Effector CD8-positive, alpha-beta T cell (primary cell): ENCODE results near the gene SNX7.

Source experiments
- DNase-seq: peaks from one replicate; lab custom pipeline; 2025; lab: John Stamatoyannopoulos, UW

SNX7 gene

DNA sequence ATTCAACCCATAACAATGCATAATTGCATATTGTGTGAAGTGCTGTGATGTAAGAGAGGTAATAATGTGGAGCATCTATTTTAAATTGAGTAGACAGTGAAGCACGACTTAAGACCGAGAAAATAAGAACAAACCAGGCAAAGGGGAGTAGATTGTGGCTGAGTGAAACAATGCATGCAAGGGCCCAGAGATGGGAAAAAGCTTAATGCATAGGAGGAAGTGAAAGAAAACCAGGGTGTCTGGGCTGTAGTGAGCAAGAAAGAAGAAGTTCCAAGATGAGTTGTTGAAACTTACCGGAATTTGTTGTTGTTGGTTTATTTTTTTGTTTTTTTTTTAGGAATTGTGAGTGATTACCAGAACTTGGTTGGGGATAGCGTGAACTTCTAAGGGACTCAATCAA is 104.7 kb downstream of the SNX7 start:
- DNase-seq, result no peak

DNA sequence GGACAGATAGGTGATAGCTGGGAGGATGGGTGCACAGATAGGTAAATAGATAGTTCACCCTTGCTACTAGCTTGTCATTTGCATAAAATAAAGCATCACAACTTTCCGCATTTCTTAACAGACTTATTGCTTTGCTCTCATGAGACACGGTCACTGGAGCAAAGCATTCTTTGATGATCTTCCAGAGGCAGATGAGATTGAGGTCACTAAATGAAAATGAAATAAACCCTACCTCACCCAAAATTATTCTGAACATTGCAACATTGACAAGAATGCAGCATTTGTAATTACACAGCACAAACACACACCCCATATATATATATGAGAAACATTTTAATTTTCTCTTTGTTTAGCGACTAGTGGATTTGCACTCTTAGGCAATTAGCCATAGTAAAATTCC is 107.6 kb downstream of the SNX7 start:
- DNase-seq, result no peak

DNA sequence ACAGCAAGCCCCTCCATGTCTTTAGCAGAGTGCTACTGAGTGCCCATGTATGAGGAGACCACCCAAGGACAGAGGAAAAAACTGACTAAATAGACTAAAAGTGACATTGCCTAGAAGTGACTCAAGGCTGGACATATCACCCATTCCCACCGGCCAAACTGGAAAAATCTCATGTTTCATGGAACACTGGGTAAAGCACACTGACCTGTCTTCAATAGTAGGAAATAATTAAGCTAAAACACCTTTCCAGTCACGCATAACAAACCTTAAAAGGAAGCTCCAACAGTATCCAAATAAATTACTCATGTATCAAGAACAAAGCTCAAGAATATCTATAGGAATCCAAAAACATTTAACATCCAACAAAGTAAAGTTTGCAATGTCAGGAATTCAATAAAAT is 120.4 kb downstream of the SNX7 start:
- no peak for DNase-seq

DNA sequence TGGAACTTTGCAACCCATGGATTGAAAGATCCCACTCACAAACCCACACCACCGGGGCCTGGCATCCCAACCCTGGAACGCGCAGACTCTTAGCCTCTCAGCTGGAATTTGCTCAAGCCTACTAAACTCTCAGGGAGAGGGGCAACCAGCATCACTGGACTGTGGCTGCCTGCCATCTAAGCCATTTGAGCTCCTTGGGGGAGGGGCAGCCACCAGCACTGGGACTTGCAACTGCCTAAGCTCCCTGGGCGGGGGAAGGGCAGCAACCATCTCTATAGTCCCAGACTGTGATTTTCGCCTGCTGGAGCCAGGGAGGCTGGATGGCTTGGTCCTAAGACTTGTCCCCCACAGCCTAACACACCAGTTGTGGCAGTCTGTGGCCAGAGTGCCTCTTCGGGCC is 122.3 kb downstream of the SNX7 start:
- no peak for DNase-seq

DNA sequence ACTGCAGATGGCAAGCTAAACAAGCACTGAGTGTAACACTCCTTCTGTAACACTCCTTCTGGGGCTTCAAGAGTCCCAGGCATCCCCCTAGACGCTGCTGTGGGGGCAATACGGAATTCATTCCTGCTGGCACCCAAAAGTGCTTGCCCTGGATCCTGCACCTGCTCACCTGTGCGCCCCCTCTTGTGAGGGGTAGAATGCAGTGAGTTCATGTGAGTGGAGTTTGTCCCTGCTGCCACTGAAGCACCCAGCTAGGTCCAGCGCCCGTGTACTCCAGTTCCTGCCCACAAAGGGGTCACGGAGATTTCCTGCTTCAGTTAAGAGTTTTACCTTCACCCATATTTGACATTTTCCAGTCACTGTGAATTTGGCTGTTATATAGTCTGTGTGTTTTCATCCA is 130.0 kb downstream of the SNX7 start:
- DNase-seq, result no peak

DNA sequence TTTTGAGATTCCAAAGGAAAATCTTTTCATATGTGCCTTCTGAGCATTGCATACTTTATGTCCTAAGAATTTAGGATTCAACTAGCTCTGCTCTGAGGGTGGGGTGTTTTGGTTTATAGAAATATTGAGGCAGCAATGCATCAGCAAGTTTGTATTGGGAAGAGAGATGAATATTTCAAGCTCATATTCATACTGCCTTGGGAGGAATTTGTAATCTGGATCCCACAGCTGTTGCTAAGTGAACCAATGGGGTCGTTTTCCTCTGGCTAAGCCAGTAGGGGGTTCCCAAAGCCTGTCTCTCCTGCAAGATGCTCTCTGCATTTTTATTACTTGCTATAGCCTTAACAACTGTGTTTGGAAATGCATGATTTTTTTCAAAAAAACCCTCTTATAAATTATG is 130.6 kb downstream of the SNX7 start:
- no peak for DNase-seq

DNA sequence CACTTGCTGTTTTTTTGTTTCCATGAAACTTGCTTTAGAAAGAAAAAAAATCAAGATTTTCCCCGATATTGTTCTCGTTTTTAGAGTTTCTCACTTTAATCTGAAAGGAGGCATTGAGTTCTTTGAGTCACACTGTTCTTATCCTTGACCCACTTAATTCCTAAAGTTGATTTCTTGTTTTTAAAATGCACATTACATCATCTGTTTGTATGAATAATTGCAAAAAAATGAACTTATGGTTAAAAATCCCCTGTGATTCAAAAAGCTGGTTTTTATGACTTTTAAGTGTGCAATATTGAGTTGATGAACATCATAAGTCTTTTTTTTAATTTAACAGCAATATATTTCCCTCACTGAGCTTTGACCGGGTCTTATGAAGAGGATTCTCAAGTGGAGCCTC is 131.6 kb downstream of the SNX7 start:
- DNase-seq, result no peak

DNA sequence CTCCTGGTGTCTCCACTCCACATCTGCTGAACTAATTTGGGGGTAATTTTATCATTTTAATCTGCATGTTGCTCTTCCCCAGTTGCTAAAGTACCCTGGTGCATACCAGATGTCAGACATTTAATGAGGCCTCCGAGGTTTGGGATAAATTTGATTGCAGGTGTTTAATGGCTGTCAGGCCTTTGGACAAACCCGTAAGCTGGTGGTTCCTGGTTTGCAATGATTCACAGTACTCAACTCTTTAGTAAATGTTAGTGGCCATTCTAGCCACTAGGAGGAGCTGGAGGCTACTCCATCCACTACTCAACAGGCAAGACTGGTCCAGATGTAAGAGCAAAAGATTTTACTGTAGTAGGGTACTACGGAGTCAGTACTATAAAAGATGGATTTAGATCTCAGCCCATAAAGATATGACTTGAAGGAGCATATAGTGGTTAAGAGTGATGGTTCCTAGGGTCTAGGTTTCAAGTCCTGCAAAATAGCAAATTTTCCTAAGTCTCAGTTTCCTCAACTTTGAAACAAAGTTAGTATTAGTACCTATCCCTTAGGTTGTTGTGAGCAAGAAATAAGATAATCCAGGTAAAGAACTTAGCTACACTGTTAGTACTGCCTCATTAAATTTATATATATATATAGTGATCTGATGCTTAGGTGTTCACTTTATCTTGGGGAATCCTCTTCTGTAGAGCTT is 132.8 kb downstream of the SNX7 start:
- DNase-seq, result peak; percentile 15

DNA sequence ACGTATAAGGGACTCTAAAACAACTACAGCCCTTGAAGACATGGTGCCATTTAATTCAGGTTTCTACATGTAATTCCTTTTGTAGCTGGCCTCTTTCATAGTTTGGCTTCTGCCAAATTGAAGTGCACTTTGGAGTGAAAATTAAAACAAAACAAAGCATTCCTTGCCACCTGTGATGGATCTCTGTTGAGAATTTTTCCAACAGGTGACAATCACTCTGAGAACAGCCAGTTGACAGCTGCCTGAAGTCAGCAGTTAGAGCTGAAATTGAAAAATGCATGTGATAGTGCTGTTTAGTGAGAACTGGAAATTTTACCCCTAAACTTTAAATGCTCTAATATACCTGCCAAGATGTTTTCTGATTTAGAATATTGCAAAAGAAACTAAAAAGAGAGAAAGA is 134.5 kb downstream of the SNX7 start:
- DNase-seq, result no peak

DNA sequence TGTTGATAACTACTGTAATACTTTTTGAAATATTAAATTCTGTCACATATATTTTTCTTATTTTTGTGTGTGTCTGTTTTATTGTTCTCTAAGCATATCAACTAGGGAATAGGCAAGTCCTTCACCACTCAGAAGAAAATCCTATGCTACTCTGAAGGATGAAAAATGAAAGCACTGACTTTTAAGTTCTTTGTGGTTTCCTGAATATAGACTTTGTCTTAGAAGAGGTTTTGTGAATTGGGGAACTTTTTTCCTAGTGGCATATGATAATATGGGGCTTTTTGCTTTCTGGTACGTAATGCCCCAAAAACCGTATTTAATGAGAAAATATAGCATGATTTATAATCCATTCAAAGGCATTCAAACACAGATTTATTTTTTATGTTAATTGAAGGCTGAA is 136.0 kb downstream of the SNX7 start:
- no peak for DNase-seq
